Measurements from ENCODE around the gene PGBD5. TPM values are rescaled to one million over a fixed set of nuclear protein-coding genes. Genes with fewer than 3 reads are reported as not detected.
A peak's percentile ranks its signal among the peaks of the same experiment; 100 is the strongest.

The PGBD5 gene
- total RNA-seq, 1 experiment from 2014 or later: 37.8 TPM

DNA sequence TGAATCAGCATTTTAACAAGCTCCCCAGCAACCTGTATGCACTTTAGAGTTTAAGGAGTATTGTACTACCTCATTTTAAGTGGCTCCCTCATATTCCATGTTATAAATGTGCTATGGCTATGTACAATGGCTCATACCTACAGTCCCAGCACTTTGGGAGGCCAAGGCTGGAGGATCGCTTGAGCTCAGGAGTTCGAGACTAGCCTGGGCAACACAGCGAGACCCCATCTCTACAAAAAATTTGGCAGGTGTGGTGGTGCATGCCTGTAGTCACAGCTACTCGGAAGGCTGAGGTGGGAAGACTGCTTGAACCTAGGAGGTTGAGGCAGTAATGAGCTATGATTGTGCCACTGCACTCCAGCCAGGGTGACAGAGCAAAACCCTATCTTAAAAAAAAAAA, 40.2 kb downstream of the PGBD5 start:
- BruUV-seq (replicated peaks): no TSS peak
- no peak for DNase-seq
- CTCF ChIA-PET: interaction anchor here (0.7 kb wide), 2 partner anchors 33 to 131 kb away, joined by 3 to 4 read pairs; no protein-coding TSS in a partner anchor
- H3K27ac Mint-ChIP-seq (ENCODE audit: unreplicated experiment): no peak overlapping the region
- no peak overlapping the region for H3K4me3 Mint-ChIP-seq (ENCODE audit: low read depth, unreplicated experiment)
- intact Hi-C loops (cut with micrococcal nuclease; ENCODE audit: unreplicated experiment): no loop called here
- H3K4me1 Mint-ChIP-seq (ENCODE audit: low read depth, unreplicated experiment): peaks cover 21% of the 10 kb centered on the region
- peaks cover 24% of the 10 kb centered on the region for H3K36me3 Mint-ChIP-seq (ENCODE audit: insufficient read depth, unreplicated experiment)
- H3K9me3 Mint-ChIP-seq (ENCODE audit: low read depth, unreplicated experiment): no peaks in the 10 kb centered on the region
- TF ChIP-seq, protein P1, sequence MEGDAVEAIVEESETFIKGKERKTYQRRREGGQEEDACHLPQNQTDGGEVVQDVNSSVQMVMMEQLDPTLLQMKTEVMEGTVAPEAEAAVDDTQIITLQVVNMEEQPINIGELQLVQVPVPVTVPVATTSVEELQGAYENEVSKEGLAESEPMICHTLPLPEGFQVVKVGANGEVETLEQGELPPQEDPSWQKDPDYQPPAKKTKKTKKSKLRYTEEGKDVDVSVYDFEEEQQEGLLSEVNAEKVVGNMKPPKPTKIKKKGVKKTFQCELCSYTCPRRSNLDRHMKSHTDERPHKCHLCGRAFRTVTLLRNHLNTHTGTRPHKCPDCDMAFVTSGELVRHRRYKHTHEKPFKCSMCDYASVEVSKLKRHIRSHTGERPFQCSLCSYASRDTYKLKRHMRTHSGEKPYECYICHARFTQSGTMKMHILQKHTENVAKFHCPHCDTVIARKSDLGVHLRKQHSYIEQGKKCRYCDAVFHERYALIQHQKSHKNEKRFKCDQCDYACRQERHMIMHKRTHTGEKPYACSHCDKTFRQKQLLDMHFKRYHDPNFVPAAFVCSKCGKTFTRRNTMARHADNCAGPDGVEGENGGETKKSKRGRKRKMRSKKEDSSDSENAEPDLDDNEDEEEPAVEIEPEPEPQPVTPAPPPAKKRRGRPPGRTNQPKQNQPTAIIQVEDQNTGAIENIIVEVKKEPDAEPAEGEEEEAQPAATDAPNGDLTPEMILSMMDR (IDR thresholded peaks at IDR 0.05; ENCODE audit: unreplicated experiment): no peak
- no peaks in the 10 kb centered on the region for H3K27me3 Mint-ChIP-seq (ENCODE audit: unreplicated experiment)

DNA sequence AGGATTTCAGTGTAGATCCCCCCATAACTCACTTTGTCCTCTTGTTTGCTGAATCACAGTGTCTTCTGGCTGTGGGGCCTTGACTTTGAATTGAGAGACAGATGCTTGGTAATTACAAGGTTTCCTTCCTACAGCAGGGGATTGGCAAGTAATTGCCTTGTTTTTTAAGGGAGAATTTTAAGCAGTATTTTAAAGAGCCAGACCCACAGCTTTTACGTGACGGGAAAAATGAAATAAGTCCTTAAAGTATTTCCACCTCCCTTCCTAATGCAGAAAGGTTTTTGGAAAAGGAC, 41.0 kb downstream of the PGBD5 start:
- Mint-ChIP-seq H3K9me3 (ENCODE audit: low read depth, unreplicated experiment) (no peaks in the 10 kb centered on the region), H3K4me1 (ENCODE audit: low read depth, unreplicated experiment) (peaks cover 27% of the 10 kb centered on the region), H3K36me3 (ENCODE audit: insufficient read depth, unreplicated experiment) (peaks cover 24% of the 10 kb centered on the region), H3K27me3 (ENCODE audit: unreplicated experiment) (no peaks in the 10 kb centered on the region), H3K27ac (ENCODE audit: unreplicated experiment) (no peak overlapping the region), H3K4me3 (ENCODE audit: low read depth, unreplicated experiment) (no peak overlapping the region)
- CTCF ChIA-PET: no interaction called here
- TF ChIP-seq, protein P1 (IDR thresholded peaks at IDR 0.05; ENCODE audit: unreplicated experiment): no peak
- intact Hi-C loops (cut with micrococcal nuclease; ENCODE audit: unreplicated experiment): no loop called here
- no peak for DNase-seq
- BruUV-seq (replicated peaks): no TSS peak

DNA sequence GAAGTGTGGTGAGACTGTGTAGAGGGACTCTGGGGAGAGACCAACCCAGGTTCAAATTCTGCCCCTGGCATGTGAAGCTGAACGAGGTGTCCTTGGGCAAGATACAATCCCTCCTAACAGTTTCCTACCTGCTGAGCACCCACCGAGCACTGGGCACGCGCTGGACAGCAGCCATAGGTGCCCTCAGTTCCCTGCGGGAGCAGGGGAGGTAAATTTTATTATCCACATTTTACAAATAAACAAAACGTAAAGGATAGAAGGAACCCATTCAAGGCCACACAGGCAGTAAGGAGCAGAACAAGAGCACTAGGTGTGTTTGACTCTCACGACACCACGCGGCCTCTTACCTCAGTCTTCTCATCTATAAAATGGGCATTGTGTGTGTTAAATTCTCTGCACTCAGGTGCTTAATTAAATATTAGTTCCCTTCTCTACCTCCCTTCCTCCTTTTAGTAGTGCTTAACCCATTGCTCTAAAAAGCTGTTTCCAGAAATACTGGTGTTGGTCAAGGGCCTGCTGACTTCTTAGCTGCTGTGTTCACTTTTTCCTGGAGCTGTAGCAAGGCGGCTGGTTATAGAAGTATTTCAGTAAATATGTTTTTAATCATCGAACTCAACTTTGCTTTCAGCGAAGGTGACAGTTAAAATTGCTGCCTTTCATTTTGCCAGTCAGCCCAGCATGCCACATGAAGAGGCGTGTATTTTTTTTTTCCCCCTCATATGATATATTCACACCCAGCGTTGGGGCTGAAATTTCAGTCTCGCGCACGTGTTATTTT, 41.6 kb downstream of the PGBD5 start:
- Mint-ChIP-seq H3K27ac (ENCODE audit: unreplicated experiment) (peak overlapping the region; percentile 38), H3K4me3 (ENCODE audit: low read depth, unreplicated experiment) (no peak overlapping the region), H3K4me1 (ENCODE audit: low read depth, unreplicated experiment) (peaks cover 30% of the 10 kb centered on the region), H3K9me3 (ENCODE audit: low read depth, unreplicated experiment) (peaks cover 3% of the 10 kb centered on the region), H3K36me3 (ENCODE audit: insufficient read depth, unreplicated experiment) (peaks cover 24% of the 10 kb centered on the region), H3K27me3 (ENCODE audit: unreplicated experiment) (no peaks in the 10 kb centered on the region)
- intact Hi-C loops (cut with micrococcal nuclease; ENCODE audit: unreplicated experiment): no loop called here
- no peak for DNase-seq
- TF ChIP-seq, protein P1 (IDR thresholded peaks at IDR 0.05; ENCODE audit: unreplicated experiment): no peak
- no TSS peak for BruUV-seq (replicated peaks)
- CTCF ChIA-PET: no interaction called here

DNA sequence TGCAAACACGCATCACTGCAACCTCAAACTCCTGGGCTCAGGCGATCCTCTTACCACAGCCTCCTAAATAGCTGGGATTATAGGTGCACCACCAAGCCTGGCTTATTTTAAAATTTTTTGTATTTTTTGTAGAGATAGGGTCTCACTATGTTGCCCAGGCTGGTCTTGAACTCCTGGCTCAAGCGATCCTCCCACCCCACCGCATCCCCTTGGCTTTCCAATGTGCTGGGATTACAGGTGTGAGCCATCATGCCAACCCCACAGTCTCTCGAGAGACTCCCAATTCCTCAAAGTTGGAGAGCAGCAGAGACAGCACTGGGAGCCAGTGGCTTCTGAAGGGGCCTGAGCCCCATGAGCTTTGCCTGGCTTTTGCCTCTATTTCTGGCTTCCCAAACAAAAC, 42.7 kb downstream of the PGBD5 start:
- Mint-ChIP-seq H3K27me3 (ENCODE audit: unreplicated experiment) (no peaks in the 10 kb centered on the region), H3K36me3 (ENCODE audit: insufficient read depth, unreplicated experiment) (peaks cover 20% of the 10 kb centered on the region), H3K4me3 (ENCODE audit: low read depth, unreplicated experiment) (no peak overlapping the region), H3K9me3 (ENCODE audit: low read depth, unreplicated experiment) (peaks cover 7% of the 10 kb centered on the region), H3K27ac (ENCODE audit: unreplicated experiment) (peak overlapping the region; percentile 38), H3K4me1 (ENCODE audit: low read depth, unreplicated experiment) (peaks cover 39% of the 10 kb centered on the region)
- intact Hi-C loops (cut with micrococcal nuclease; ENCODE audit: unreplicated experiment): no loop called here
- DNase-seq: no peak
- no TSS peak for BruUV-seq (replicated peaks)
- TF ChIP-seq, protein P1 (IDR thresholded peaks at IDR 0.05; ENCODE audit: unreplicated experiment): no peak
- CTCF ChIA-PET: interaction anchor here (0.7 to 1.3 kb wide), 2 partner anchors 12 to 41 kb away, joined by 3 to 6 read pairs; no protein-coding TSS in a partner anchor
